Neuronal stem cell (in vitro differentiated cells): Measurements from ENCODE around the gene GALNTL6.

Experiments
- DNase-seq: peaks from one replicate; pipeline ENCODE4 v3.0.0-alpha.2; 2013; ENCODE audit warnings: low spot score
- H2AFZ ChIP-seq: one replicate; pipeline ENCODE4 v1.6.1; 2013; ENCODE audit warnings: mild to moderate bottlenecking, low read length, inconsistent platforms
- H2AK5ac ChIP-seq: 2 replicates; pipeline ENCODE4 v1.6.1; 2013; ENCODE audit warnings: low read depth, mild to moderate bottlenecking, inconsistent platforms, low read length, moderate library complexity, mixed read lengths
- H2BK120ac ChIP-seq: 2 replicates; pipeline ENCODE4 v1.6.1; 2013; ENCODE audit warnings: low read depth, mild to moderate bottlenecking, inconsistent platforms, low read length, moderate library complexity, mixed read lengths
- H2BK12ac ChIP-seq: one replicate; pipeline ENCODE4 v1.6.1; 2013; ENCODE audit warnings: low read length, inconsistent platforms
- H2BK15ac ChIP-seq: 2 replicates; pipeline ENCODE4 v1.6.1; 2013; ENCODE audit warnings: mild to moderate bottlenecking, low read length, inconsistent platforms, mixed read lengths
- H2BK5ac ChIP-seq: one replicate; pipeline ENCODE4 v1.6.1; 2013; ENCODE audit warnings: inconsistent platforms, mild to moderate bottlenecking, low read length, moderate library complexity
- H3K14ac ChIP-seq: one replicate; pipeline ENCODE4 v1.6.1; 2013; ENCODE audit warnings: low read length, inconsistent platforms
- H3K18ac ChIP-seq: 2 replicates; pipeline ENCODE4 v1.6.1; 2013; ENCODE audit warnings: low read length, inconsistent platforms
- H3K23ac ChIP-seq: 2 replicates; pipeline ENCODE4 v1.6.1; 2013; ENCODE audit warnings: low read depth, mild to moderate bottlenecking, mixed read lengths, low read length, inconsistent platforms; ENCODE audit not compliant: poor library complexity
- H3K27ac ChIP-seq: replicated peaks from 3 replicates; pipeline ENCODE4 v1.5.1; 2013; ENCODE audit warnings: low read length, inconsistent platforms
- H3K27me3 ChIP-seq, 3 experiments: 2 replicates each; pipeline ENCODE4 v1.6.1; 2013; ENCODE audit warnings: low read length in 3 of 3, mild to moderate bottlenecking in 2 of 3, inconsistent platforms in 1 of 3, low read depth in 1 of 3, mixed read lengths in 1 of 3, moderate library complexity in 1 of 3; ENCODE audit not compliant: control insufficient read depth in 3 of 3, insufficient read depth in 3 of 3
- H3K36me3 ChIP-seq, 2 donors: replicated peaks in 1 of 2; 2 replicates each; pipeline ENCODE4 v1.6.1; 2013; ENCODE audit warnings: low read length in 2 of 2; ENCODE audit not compliant: control insufficient read depth in 2 of 2, insufficient read depth in 2 of 2
- H3K4ac ChIP-seq: 2 replicates; pipeline ENCODE4 v1.6.1; 2013; ENCODE audit warnings: inconsistent platforms, mild to moderate bottlenecking, low read length, moderate library complexity
- H3K4me1 ChIP-seq, 2 donors: 1 replicate in 1 of 2; 2 replicates in 1 of 2; pipeline ENCODE4 v1.6.1; 2013; ENCODE audit warnings: low read length in 2 of 2, low read depth in 1 of 2; ENCODE audit not compliant: control insufficient read depth in 2 of 2, insufficient read depth in 1 of 2
- H3K4me2 ChIP-seq: one replicate; pipeline ENCODE4 v1.6.1; 2013; ENCODE audit warnings: mild to moderate bottlenecking, low read length, inconsistent platforms; ENCODE audit not compliant: insufficient read depth, poor library complexity, severe bottlenecking
- H3K4me3 ChIP-seq, 2 donors: 2 replicates each; pipeline ENCODE4 v1.5.1; 2013; ENCODE audit warnings: low read length in 2 of 2, mild to moderate bottlenecking in 2 of 2, inconsistent platforms in 1 of 2, moderate library complexity in 1 of 2
- H3K79me1 ChIP-seq: one replicate; pipeline ENCODE4 v1.6.1; 2013; ENCODE audit warnings: low read depth, mild to moderate bottlenecking, inconsistent platforms, low read length, moderate library complexity
- H3K9ac ChIP-seq: one replicate; pipeline ENCODE4 v1.6.1; 2013; ENCODE audit warnings: mild to moderate bottlenecking, low read depth, low read length, inconsistent platforms; ENCODE audit not compliant: poor library complexity
- H3K9me3 ChIP-seq, 2 donors: replicated peaks in 1 of 2; 2 replicates each; pipeline versions ENCODE3 to v1.6.1; 2013; ENCODE audit warnings: low read length in 2 of 2, mild to moderate bottlenecking in 2 of 2, inconsistent platforms in 1 of 2, low read depth in 1 of 2, mixed read lengths in 1 of 2, moderate library complexity in 1 of 2; ENCODE audit not compliant: control insufficient read depth in 2 of 2, insufficient read depth in 1 of 2
- H4K8ac ChIP-seq: one replicate; pipeline ENCODE4 v1.6.1; 2013; ENCODE audit warnings: low read depth, mild to moderate bottlenecking, inconsistent platforms, low read length, moderate library complexity
- H4K91ac ChIP-seq: one replicate; pipeline ENCODE4 v1.6.1; 2013; ENCODE audit warnings: low read length, low read depth, mild to moderate bottlenecking, inconsistent platforms; ENCODE audit not compliant: poor library complexity
- WGBS, 2 donors: extraction: QIAGEN DNeasy Blood & Tissue Kit; methylation state at CpG; one replicate each; pipeline ENCODE4 v1.1.7; 2013; ENCODE audit warnings: missing lambda C conversion rate in 2 of 2, mixed read lengths in 1 of 2; ENCODE audit not compliant: insufficient read length in 2 of 2, insufficient replicate concordance in 1 of 2; ENCODE audit errors: extremely low coverage in 2 of 2; 5-methylcytosine and 5-hydroxymethylcytosine counted together

Gene GALNTL6

DNA sequence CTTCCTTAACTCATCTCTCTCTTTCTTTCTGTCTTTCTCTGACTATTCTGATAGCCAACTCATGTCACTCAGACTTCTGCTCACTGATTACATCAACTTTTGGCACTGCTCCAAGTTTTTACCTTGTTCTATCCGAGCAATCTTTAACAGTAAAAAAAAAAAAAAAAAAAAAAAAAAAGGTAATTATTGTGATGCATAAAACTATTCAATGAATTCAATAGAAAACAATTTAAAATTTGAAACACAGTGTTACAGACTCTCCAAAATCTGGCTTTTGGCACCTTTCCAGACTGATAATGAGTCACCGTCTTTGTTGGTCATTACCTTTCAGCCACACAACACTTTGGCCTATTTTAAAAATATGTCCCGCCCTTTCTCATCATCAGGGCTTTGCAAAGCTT lies 229.5 kb downstream of the GALNTL6 start:
- H4K8ac ChIP-seq = no peak overlapping the region
- H2AFZ ChIP-seq = no peak overlapping the region
- no peak overlapping the region for H2BK120ac ChIP-seq
- H3K79me1 ChIP-seq = no peaks in the 10 kb centered on the region
- DNase-seq = no peak
- H3K36me3 ChIP-seq = no peaks in the 10 kb centered on the region
- no peak overlapping the region for H3K18ac ChIP-seq
- H3K4me2 ChIP-seq = no peak overlapping the region
- no peak overlapping the region for H3K23ac ChIP-seq
- H3K27me3 ChIP-seq = no peaks in the 10 kb centered on the region
- no peak overlapping the region for H3K4ac ChIP-seq
- H4K91ac ChIP-seq = no peak overlapping the region
- H3K9ac ChIP-seq = no peak overlapping the region
- H3K27ac ChIP-seq = no peak overlapping the region
- H2BK5ac ChIP-seq = no peak overlapping the region
- H2AK5ac ChIP-seq = no peak overlapping the region
- H3K4me3 ChIP-seq = no peak overlapping the region
- no peaks in the 10 kb centered on the region for H3K4me1 ChIP-seq
- no peak overlapping the region for H3K14ac ChIP-seq
- H2BK12ac ChIP-seq = no peak overlapping the region
- H2BK15ac ChIP-seq = no peak overlapping the region
- no peaks in the 10 kb centered on the region for H3K9me3 ChIP-seq
- no CpG with 5 or more reads among the region's 3 CpGs for WGBS, 2 donors

DNA sequence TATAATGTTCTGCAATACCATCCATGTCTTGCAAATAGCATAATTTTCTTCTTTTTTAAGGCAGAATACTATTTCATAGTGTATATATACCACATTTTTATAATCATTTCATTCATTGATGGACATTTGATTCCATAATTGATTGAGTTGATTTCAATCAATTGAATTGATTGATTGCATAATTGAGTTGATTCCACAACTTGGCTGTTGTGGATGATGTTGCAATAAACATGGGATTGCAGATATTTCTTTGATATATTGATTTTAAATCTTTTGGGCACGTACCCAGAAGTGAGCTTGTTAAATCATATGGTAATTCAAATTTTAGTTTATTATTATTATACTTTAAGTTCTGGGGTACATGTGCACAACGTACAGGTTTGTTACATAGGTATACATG lies 232.8 kb downstream of the GALNTL6 start:
- no peak overlapping the region for H3K4me3 ChIP-seq
- no peak overlapping the region for H3K4ac ChIP-seq
- no peak overlapping the region for H4K91ac ChIP-seq
- WGBS, 2 donors = no CpG with 5 or more reads among the region's 2 CpGs
- no peak overlapping the region for H3K23ac ChIP-seq
- H2BK120ac ChIP-seq = no peak overlapping the region
- no peak for DNase-seq
- no peak overlapping the region for H3K4me2 ChIP-seq
- H3K27ac ChIP-seq = no peak overlapping the region
- H4K8ac ChIP-seq = no peak overlapping the region
- H2AK5ac ChIP-seq = no peak overlapping the region
- H3K36me3 ChIP-seq = no peaks in the 10 kb centered on the region
- H3K9me3 ChIP-seq = no peaks in the 10 kb centered on the region
- H2BK5ac ChIP-seq = no peak overlapping the region
- no peak overlapping the region for H2BK15ac ChIP-seq
- no peaks in the 10 kb centered on the region for H3K4me1 ChIP-seq
- no peak overlapping the region for H3K18ac ChIP-seq
- no peaks in the 10 kb centered on the region for H3K79me1 ChIP-seq
- no peak overlapping the region for H3K14ac ChIP-seq
- H2BK12ac ChIP-seq = no peak overlapping the region
- no peaks in the 10 kb centered on the region for H3K27me3 ChIP-seq
- no peak overlapping the region for H2AFZ ChIP-seq
- no peak overlapping the region for H3K9ac ChIP-seq

DNA sequence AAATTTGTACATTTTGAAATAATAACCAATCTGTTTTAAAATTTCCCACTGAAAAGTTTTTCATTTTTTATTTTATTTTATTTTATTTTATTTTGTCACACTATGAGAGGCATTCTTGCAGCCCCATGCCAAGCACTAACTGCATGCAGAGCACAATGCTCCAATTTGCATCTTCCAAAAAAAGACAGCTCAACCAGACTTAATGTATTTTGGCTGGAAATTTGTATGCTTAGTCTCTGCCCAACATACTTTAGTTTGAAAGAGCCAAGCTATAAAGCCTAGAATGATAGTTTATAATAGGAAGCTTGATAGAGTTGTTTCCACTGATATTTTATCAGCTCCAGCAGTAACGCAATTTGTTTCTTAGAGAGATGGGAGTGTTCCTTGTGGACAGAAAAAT lies 235.5 kb downstream of the GALNTL6 start:
- Histone ChIP-seq H2BK120ac (no peak overlapping the region), H4K8ac (no peak overlapping the region), H3K4me3 (no peak overlapping the region), H2AK5ac (no peak overlapping the region), H3K36me3 (no peaks in the 10 kb centered on the region), H3K27me3 (no peaks in the 10 kb centered on the region), H3K4me2 (no peak overlapping the region), H3K14ac (no peak overlapping the region), H2BK12ac (no peak overlapping the region), H2BK5ac (no peak overlapping the region), H3K79me1 (no peaks in the 10 kb centered on the region), H2AFZ (no peak overlapping the region), H2BK15ac (no peak overlapping the region), H3K23ac (no peak overlapping the region), H3K27ac (no peak overlapping the region), H3K4ac (no peak overlapping the region), H3K4me1 (no peaks in the 10 kb centered on the region), H3K9ac (no peak overlapping the region), H4K91ac (no peak overlapping the region), H3K18ac (no peak overlapping the region), H3K9me3 (no peaks in the 10 kb centered on the region)
- WGBS, 2 donors = no CpG with 5 or more reads among the region's 1 CpG
- no peak for DNase-seq

DNA sequence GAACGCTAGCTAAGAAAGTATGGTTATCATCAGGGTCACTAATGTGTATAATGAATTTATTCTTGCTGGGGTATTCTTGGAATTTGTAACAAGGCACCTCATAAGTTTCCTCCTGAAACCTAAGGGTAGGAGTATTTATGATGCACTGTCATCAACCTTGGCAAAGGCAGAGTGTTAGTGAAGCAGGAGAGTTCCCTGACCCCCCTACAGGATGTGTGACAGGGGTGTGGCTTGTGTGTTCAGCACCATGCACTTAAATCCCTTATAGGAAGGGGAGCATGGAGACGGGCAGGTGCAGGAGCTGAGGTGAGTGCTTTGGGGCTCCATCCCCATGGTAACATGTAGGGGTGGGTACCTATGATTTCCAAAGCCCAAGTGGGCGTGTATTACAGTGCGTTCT lies 237.7 kb downstream of the GALNTL6 start:
- H3K23ac ChIP-seq = no peak overlapping the region
- no peak overlapping the region for H4K91ac ChIP-seq
- no peak overlapping the region for H3K14ac ChIP-seq
- H3K36me3 ChIP-seq = no peaks in the 10 kb centered on the region
- no peak overlapping the region for H3K27ac ChIP-seq
- H3K27me3 ChIP-seq = no peaks in the 10 kb centered on the region
- no peak overlapping the region for H3K4ac ChIP-seq
- WGBS, 2 donors = no CpG with 5 or more reads among the region's 4 CpGs
- no peak overlapping the region for H2BK15ac ChIP-seq
- H3K4me2 ChIP-seq = no peak overlapping the region
- no peak overlapping the region for H2BK120ac ChIP-seq
- no peak overlapping the region for H3K18ac ChIP-seq
- no peak for DNase-seq
- H3K4me1 ChIP-seq = no peaks in the 10 kb centered on the region
- no peak overlapping the region for H3K9ac ChIP-seq
- H4K8ac ChIP-seq = no peak overlapping the region
- H3K4me3 ChIP-seq = no peak overlapping the region
- no peak overlapping the region for H2BK12ac ChIP-seq
- no peaks in the 10 kb centered on the region for H3K9me3 ChIP-seq
- no peak overlapping the region for H2AK5ac ChIP-seq
- no peak overlapping the region for H2BK5ac ChIP-seq
- no peak overlapping the region for H2AFZ ChIP-seq
- H3K79me1 ChIP-seq = no peaks in the 10 kb centered on the region
